Lower leg skin (tissue), 3 donors: ENCODE results near the gene CHIT1.

ENCODE experiments used
- POLR2A ChIP-seq, 2 donors: fragments of 450-650 bp; IDR thresholded peaks; one replicate each; pipeline ENCODE4 v1.6.1; 2016 to 2017; ENCODE audit warnings: antibody characterized with exemption in 2 of 2, mild to moderate bottlenecking in 1 of 2, moderate library complexity in 1 of 2
- TF ChIP-seq, protein P1 (sequence below), 3 donors: fragments of 450-650 bp; IDR thresholded peaks; one replicate each; pipeline ENCODE4 v1.5.1; 2016; ENCODE audit warnings: antibody characterized with exemption in 3 of 3, mild to moderate bottlenecking in 3 of 3, moderate library complexity in 2 of 3

DNA sequence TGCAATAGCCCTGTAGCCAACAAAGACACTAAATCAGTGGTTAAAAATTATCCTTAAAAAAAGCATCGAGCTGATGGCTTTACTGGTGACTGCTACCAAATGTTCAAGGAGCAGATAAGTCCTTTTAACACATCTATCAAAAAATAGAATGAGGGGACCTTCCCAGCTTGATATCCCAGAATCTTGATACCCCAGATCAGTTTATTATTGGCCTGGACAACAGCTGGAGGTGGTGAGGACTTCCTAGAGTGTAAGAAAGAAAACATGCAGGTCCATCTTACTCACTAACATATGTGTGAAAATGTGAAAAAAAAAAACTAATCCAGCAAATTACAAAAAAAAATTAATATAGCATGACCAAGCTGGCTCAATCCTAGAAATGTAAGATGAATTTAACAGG, 21.3 kb downstream of the CHIT1 start:
- TF ChIP-seq, protein P1, sequence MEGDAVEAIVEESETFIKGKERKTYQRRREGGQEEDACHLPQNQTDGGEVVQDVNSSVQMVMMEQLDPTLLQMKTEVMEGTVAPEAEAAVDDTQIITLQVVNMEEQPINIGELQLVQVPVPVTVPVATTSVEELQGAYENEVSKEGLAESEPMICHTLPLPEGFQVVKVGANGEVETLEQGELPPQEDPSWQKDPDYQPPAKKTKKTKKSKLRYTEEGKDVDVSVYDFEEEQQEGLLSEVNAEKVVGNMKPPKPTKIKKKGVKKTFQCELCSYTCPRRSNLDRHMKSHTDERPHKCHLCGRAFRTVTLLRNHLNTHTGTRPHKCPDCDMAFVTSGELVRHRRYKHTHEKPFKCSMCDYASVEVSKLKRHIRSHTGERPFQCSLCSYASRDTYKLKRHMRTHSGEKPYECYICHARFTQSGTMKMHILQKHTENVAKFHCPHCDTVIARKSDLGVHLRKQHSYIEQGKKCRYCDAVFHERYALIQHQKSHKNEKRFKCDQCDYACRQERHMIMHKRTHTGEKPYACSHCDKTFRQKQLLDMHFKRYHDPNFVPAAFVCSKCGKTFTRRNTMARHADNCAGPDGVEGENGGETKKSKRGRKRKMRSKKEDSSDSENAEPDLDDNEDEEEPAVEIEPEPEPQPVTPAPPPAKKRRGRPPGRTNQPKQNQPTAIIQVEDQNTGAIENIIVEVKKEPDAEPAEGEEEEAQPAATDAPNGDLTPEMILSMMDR (IDR thresholded peaks at IDR 0.05), result no peak
- TF ChIP-seq POLR2A (IDR thresholded peaks at IDR 0.05), result no peak
